HEK293 (cell line): ENCODE data around the gene INPPL1.

Experiments used
- CTCF ChIP-seq: fragments of 450-650 bp; formaldehyde crosslinking; IDR thresholded peaks from 2 replicates; pipeline ENCODE4 v1.5.1; 2016; ENCODE audit warnings: missing biosample characterization, missing genetic modification characterization
- ZBTB21 ChIP-seq: fragments of 450-650 bp; formaldehyde crosslinking; IDR thresholded peaks from 2 replicates; pipeline ENCODE4 v1.5.1; 2017; ENCODE audit warnings: missing biosample characterization, missing genetic modification characterization
- ZNF311 ChIP-seq: fragments of 450-650 bp; formaldehyde crosslinking; IDR thresholded peaks from 2 replicates; pipeline ENCODE4 v1.5.1; 2017; ENCODE audit warnings: missing biosample characterization, missing genetic modification characterization, borderline replicate concordance

DNA sequence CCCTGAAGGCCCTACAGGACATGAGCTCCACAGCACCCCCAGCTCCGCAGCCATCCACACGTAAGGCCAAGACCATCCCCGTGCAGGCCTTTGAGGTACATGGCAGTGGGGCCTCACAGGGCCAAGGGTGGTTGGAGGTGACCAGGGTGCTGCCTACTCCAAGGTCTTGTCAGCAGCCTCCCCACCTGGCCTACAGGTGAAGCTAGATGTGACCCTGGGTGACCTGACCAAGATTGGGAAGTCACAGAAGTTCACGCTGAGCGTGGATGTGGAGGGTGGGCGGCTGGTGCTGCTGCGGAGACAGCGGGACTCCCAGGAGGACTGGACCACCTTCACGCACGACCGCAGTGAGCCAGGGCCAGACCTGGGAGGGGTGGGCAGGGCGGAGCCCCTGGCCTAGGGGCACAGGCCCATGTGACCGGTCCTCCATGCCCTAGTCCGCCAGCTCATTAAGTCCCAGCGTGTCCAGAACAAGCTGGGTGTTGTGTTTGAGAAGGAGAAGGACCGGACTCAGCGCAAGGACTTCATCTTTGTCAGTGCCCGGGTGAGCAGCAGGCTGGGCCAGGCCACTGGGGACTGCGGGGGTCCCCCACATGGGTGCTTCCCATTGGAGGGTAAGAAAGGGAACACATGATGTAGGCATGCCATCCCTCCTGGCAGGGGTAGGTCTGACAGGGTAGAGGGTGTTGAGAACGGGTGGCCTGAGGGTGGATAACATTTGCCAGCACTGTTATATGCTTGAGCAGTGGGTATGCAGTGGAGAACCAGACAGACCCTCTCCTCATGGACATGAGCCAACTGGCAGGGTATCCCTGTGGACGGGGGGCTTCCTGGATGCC is 5.6 kb downstream of the INPPL1 start:
- no peak for TF ChIP-seq ZBTB21 (tag by site-specific recombination)
- TF ChIP-seq CTCF: no peak
- no peak for TF ChIP-seq ZNF311 (tag by site-specific recombination)
